GM23248 (cell line): ENCODE results near the gene VIPR2. TPM values are rescaled to one million over a fixed set of nuclear protein-coding genes. Genes with fewer than 3 reads are reported as not detected.

Experiments
- DNase-seq: peaks from one replicate; pipeline ENCODE4 v3.0.0-alpha.2; 2015
- H2AFZ ChIP-seq: fragments of 200-600 bp; sonication (generic); 2 replicates; pipeline ENCODE4 v1.6.1; 2016; ENCODE audit warnings: antibody characterized with exemption
- H3F3A ChIP-seq: fragments of 200-600 bp; sonication (generic); 2 replicates; pipeline ENCODE4 v1.6.1; 2016; ENCODE audit warnings: mild to moderate bottlenecking, antibody characterized with exemption, mixed run types; ENCODE audit not compliant: insufficient read depth
- H3K27ac ChIP-seq: fragments of 200-600 bp; sonication (generic); 2 replicates; pipeline ENCODE4 v1.5.1; 2016; ENCODE audit warnings: mild to moderate bottlenecking
- H3K27me3 ChIP-seq: fragments of 200-600 bp; sonication (generic); replicated peaks from 2 replicates; pipeline ENCODE4 v1.6.1; 2016; ENCODE audit warnings: mild to moderate bottlenecking; ENCODE audit not compliant: insufficient read depth
- H3K36me3 ChIP-seq: fragments of 200-600 bp; sonication (generic); 2 replicates; pipeline ENCODE4 v1.6.1; 2016; ENCODE audit warnings: low read depth, mild to moderate bottlenecking
- H3K4me1 ChIP-seq: fragments of 200-600 bp; sonication (generic); 2 replicates; pipeline ENCODE4 v1.6.1; 2016; ENCODE audit warnings: mild to moderate bottlenecking; ENCODE audit not compliant: insufficient read depth
- H3K4me2 ChIP-seq: fragments of 200-600 bp; sonication (generic); one replicate; pipeline ENCODE4 v1.6.1; 2016; ENCODE audit warnings: mild to moderate bottlenecking; ENCODE audit not compliant: unreplicated experiment
- H3K4me3 ChIP-seq: fragments of 200-600 bp; sonication (generic); 2 replicates; pipeline ENCODE4 v1.5.1; 2016; ENCODE audit warnings: mild to moderate bottlenecking
- H3K79me2 ChIP-seq: fragments of 200-600 bp; sonication (generic); 2 replicates; pipeline ENCODE4 v1.6.1; 2016; ENCODE audit warnings: mild to moderate bottlenecking; ENCODE audit not compliant: insufficient read depth
- H3K9ac ChIP-seq: fragments of 200-600 bp; sonication (generic); 2 replicates; pipeline ENCODE4 v1.6.1; 2016; ENCODE audit warnings: mild to moderate bottlenecking
- H3K9me2 ChIP-seq: fragments of 200-600 bp; sonication (generic); 2 replicates; pipeline ENCODE4 v1.6.1; 2016; ENCODE audit warnings: mixed run types, mild to moderate bottlenecking, moderate library complexity; ENCODE audit not compliant: insufficient read depth
- H3K9me3 ChIP-seq: fragments of 200-600 bp; sonication (generic); one replicate; pipeline ENCODE4 v1.6.1; 2017; ENCODE audit warnings: low read depth
- H4K20me1 ChIP-seq: fragments of 200-600 bp; sonication (generic); 2 replicates; pipeline ENCODE4 v1.6.0; 2016; ENCODE audit not compliant: insufficient read depth
- EZH2 ChIP-seq: fragments of 200-600 bp; sonication (generic); IDR thresholded peaks from 2 replicates; pipeline ENCODE4 v1.6.1; 2018; ENCODE audit warnings: antibody characterized with exemption, mild to moderate bottlenecking; ENCODE audit not compliant: insufficient read depth, poor library complexity, severe bottlenecking
- EZH2phosphoT487 ChIP-seq: fragments of 200-600 bp; sonication (generic); IDR thresholded peaks from 2 replicates; pipeline ENCODE4 v1.6.1; 2018; ENCODE audit warnings: antibody characterized with exemption, moderate library complexity, mild to moderate bottlenecking, low read depth; ENCODE audit not compliant: insufficient read depth
- WGBS, 2 experiments: methylation state at CpG; one replicate each; pipeline ENCODE4 v1.1.6; 2015 to 2017; ENCODE audit warnings: low lambda C conversion rate in 2 of 2, low coverage in 1 of 2; ENCODE audit errors: missing lambda C conversion rate in 2 of 2; 5-methylcytosine and 5-hydroxymethylcytosine counted together
- in situ Hi-C: fragments of 300-500 bp; cut with MboI; formaldehyde crosslinking; loops from 2 replicates; pipeline ENCODE4 v1.15.0; 2020
- polyA plus RNA-seq: library from polyadenylated mRNA; unstranded; fragments of >200 nt; fragmentation: Nextera tagmentation; extraction: Ambion mirVana; gene quantifications from 2 replicates; pipeline ENCODE4 v1.2.1, GENCODE V29; 2016
- total RNA-seq: library from RNA; depleted of rRNA; stranded (reverse); fragments of >200 nt; shearing (Covaris generic); gene quantifications from 2 replicates; pipeline ENCODE4 v1.2.3, GENCODE V29; 2014

The VIPR2 gene
- total and polyA plus RNA-seq, 2 experiments from 2014 or later, result not detected

DNA sequence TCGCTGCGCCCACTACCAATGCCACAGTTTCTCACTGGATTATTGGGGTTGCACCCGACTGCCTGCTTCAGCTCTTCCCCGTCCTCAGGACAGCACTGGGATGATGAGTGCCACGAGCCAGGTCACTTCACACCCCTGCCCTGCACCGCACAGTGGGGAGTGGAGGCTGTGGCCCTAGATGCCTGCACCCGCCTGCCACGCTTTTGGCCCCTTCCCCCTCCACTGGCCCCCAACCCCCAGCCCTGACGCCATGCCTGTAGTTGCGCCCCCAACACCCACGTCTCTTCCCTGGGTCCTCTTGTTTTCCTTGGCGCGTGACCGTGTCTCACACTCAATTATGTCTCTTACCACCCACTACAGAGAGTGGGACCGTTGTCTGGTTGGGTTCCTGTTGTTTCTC is 134.3 kb downstream of the VIPR2 start:
- Histone ChIP-seq H2AFZ (no peak overlapping the region), H4K20me1 (no peaks in the 10 kb centered on the region), H3K79me2 (no peaks in the 10 kb centered on the region), H3K36me3 (no peaks in the 10 kb centered on the region), H3K27me3 (no peaks in the 10 kb centered on the region), H3K4me1 (peaks cover 3% of the 10 kb centered on the region; the same call in 1 of the 2 replicates), H3K4me2 (no peak overlapping the region), H3K9me3 (no peaks in the 10 kb centered on the region), H3K9ac (no peak overlapping the region), H3K4me3 (no peak overlapping the region), H3F3A (no peaks in the 10 kb centered on the region), H3K9me2 (no peaks in the 10 kb centered on the region), H3K27ac (no peak overlapping the region)
- in situ Hi-C loops, result no loop called here
- WGBS, 2 experiments, result 50 to 54% methylated on average over 12 to 15 of the region's 15 CpGs
- DNase-seq, result no peak
- TF ChIP-seq EZH2 (no peak), EZH2phosphoT487 (no peak)

DNA sequence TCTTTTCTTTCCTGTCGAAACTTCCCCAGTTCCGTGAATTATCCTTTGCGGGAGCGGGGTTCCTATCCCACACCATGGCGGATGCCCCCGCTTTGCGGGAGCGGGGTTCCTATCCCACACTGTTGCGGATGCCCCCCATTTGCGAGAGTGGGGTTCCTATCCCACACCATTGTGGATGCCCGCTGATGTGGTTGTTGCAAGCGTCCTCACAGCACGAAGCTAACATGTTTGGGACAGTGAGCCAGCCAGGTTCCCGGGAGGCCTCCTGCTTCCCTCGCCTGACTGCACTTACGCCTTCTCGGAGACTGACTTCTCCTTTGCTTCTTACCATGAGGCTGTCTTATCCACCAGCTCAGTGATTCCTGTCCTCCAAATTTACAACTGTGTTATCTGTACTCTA is 134.7 kb downstream of the VIPR2 start:
- Histone ChIP-seq H3K27ac (no peak overlapping the region), H3K9me3 (no peaks in the 10 kb centered on the region), H3K27me3 (no peaks in the 10 kb centered on the region), H3F3A (no peaks in the 10 kb centered on the region), H3K4me3 (no peak overlapping the region), H3K36me3 (no peaks in the 10 kb centered on the region), H3K4me1 (peaks cover under 1% of the 10 kb centered on the region; the same call in 1 of the 2 replicates), H3K4me2 (no peak overlapping the region), H2AFZ (no peak overlapping the region), H3K79me2 (no peaks in the 10 kb centered on the region), H3K9ac (no peak overlapping the region), H4K20me1 (no peaks in the 10 kb centered on the region), H3K9me2 (no peaks in the 10 kb centered on the region)
- WGBS, 2 experiments, result 61 to 63% methylated on average over 17 of the region's 17 CpGs
- in situ Hi-C loops, result no loop called here
- DNase-seq, result no peak
- TF ChIP-seq EZH2 (no peak), EZH2phosphoT487 (no peak)

DNA sequence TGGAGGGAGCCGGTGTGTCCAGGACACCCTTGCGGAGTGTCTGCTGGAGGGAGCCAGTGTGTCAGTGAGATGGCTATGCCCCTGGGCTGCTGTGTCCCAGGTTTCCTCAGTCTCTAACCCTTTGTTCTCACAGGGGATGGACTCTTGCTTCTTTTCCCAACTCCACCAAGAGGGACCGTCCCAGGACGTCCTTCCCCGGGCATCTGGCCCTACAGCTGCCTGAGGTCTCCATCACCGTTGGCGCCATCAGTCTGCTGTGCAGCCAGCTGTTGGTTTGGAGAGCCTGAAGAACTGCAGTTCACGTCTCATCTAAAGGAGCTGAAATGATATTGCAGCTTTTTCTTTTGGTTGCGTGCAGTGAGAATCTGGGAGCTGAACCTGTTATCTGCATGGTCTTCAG is 136.2 kb downstream of the VIPR2 start:
- Histone ChIP-seq H3K27me3 (no peaks in the 10 kb centered on the region), H3K4me1 (no peaks in the 10 kb centered on the region), H3K9ac (no peak overlapping the region), H3K79me2 (no peaks in the 10 kb centered on the region), H4K20me1 (no peaks in the 10 kb centered on the region), H3K9me2 (no peaks in the 10 kb centered on the region), H3K4me2 (no peak overlapping the region), H3K4me3 (no peak overlapping the region), H3F3A (no peaks in the 10 kb centered on the region), H3K9me3 (no peaks in the 10 kb centered on the region), H2AFZ (no peak overlapping the region), H3K36me3 (no peaks in the 10 kb centered on the region), H3K27ac (no peak overlapping the region)
- 39 to 47% methylated on average over 9 of the region's 9 CpGs for WGBS, 2 experiments
- no peak for TF ChIP-seq EZH2phosphoT487
- no peak for TF ChIP-seq EZH2
- in situ Hi-C loops, result no loop called here
- no peak for DNase-seq

DNA sequence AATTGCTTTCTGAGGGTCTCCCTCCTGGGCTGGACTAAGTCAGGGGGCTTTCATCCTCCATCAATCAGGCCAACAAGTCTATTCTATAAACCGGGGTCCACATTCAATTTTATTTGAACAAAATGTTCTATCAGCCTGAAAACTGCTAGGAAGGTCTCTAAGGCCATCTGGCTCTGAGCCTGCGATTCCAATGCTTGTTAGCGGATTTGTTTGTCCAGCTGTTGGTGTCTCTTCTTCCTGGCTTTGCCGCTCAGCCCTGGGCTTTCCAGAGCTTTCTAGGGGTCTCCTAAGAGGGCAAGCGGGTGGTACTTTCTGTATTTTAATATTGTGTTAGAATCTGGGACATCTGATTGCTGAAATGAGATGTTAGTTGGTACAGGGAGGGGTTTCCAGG is 136.7 kb downstream of the VIPR2 start:
- Histone ChIP-seq H3K79me2 (no peaks in the 10 kb centered on the region), H3K36me3 (no peaks in the 10 kb centered on the region), H3F3A (no peaks in the 10 kb centered on the region), H4K20me1 (no peaks in the 10 kb centered on the region), H3K27ac (no peak overlapping the region), H3K4me2 (no peak overlapping the region), H3K9ac (no peak overlapping the region), H2AFZ (no peak overlapping the region), H3K4me1 (no peaks in the 10 kb centered on the region), H3K9me3 (no peaks in the 10 kb centered on the region), H3K27me3 (no peaks in the 10 kb centered on the region), H3K9me2 (no peaks in the 10 kb centered on the region), H3K4me3 (no peak overlapping the region)
- in situ Hi-C loops, result no loop called here
- no peak for DNase-seq
- TF ChIP-seq EZH2phosphoT487 (no peak), EZH2 (no peak)
- 37 to 38% methylated on average over 5 of the region's 5 CpGs for WGBS, 2 experiments
